HG03135 (cell line): ENCODE results near the gene PUS7.
"Not testable (repeated sequence)": the region's sequence is repeated elsewhere in the genome, so short reads cannot be mapped to it uniquely, and the experiment has no call there.

Experiments
- ATAC-seq: cut with Tn5 transposase; IDR thresholded peaks from one replicate; pipeline ENCODE4 v1.9.1; 2021; ENCODE audit warnings: mild to moderate bottlenecking, moderate library complexity; ENCODE audit not compliant: unreplicated experiment

PUS7 gene

GRCh38 chr7:105521717-105522463 is at the start of gene PUS7:
TSS of gene PUS7 (minus strand) at chr7:105522271. CDS start at chr7:105508512, 13,759 bp downstream.
- ATAC-seq = peak; percentile 86

GRCh38 chr7:105567821-105568220 is 45.8 kb upstream of the PUS7 start:
- no peak for ATAC-seq

GRCh38 chr7:105567024-105567423 is 45.0 kb upstream of the PUS7 start:
- ATAC-seq = no peak

GRCh38 chr7:105565190-105565589 is 43.1 kb upstream of the PUS7 start:
- ATAC-seq = no peak

- ATAC-seq = no peak
Measured at GRCh38 chr7:105559926-105560325, 37.9 kb upstream of the PUS7 start.

- ATAC-seq = no peak
Measured at GRCh38 chr7:105538339-105538738, 16.3 kb upstream of the PUS7 start.

- ATAC-seq = no peak
Measured at GRCh38 chr7:105532709-105533460, 10.8 kb upstream of the PUS7 start.

- peak; percentile 93 for ATAC-seq
Measured at GRCh38 chr7:105531792-105532671, 10.0 kb upstream of the PUS7 start, which contains the start of gene RINT1. TSS of gene RINT1 (plus strand) at chr7:105532201. CDS start at chr7:105532316, 115 bp downstream.

- no peak for ATAC-seq
Measured at GRCh38 chr7:105530546-105530945, 8.5 kb upstream of the PUS7 start.

- no peak for ATAC-seq
Measured at GRCh38 chr7:105530126-105530525, 8.1 kb upstream of the PUS7 start.

- ATAC-seq = not testable (repeated sequence)
Measured at GRCh38 chr7:105527737-105528136, 5.7 kb upstream of the PUS7 start.

- ATAC-seq = no peak
Measured at GRCh38 chr7:105524840-105525239, 2.8 kb upstream of the PUS7 start.

- not testable (repeated sequence) for ATAC-seq
Measured at GRCh38 chr7:105524423-105524822, 2.4 kb upstream of the PUS7 start.

GRCh38 chr7:105521027-105521716 is 899 bp downstream of the PUS7 start:
- peak; percentile 36 for ATAC-seq

- not testable (repeated sequence) for ATAC-seq
Measured at GRCh38 chr7:105520620-105521019, 1.5 kb downstream of the PUS7 start.

- ATAC-seq = no peak
Measured at GRCh38 chr7:105519353-105519752, 2.7 kb downstream of the PUS7 start.

GRCh38 chr7:105515610-105516009 is 6.5 kb downstream of the PUS7 start:
- ATAC-seq = not testable (repeated sequence)

- ATAC-seq = no peak
Measured at GRCh38 chr7:105512926-105513526, 9.0 kb downstream of the PUS7 start.

- ATAC-seq = no peak
Measured at GRCh38 chr7:105512415-105512814, 9.7 kb downstream of the PUS7 start.

GRCh38 chr7:105502173-105502572 is 19.9 kb downstream of the PUS7 start:
- no peak for ATAC-seq
